Suprapubic skin (tissue), 4 donors: ENCODE results near the gene CR2.

Experiments used
- CTCF ChIP-seq, 2 donors: fragments of 200-600 bp in 1 of 2; fragments of 450-650 bp in 1 of 2; sonication (generic) in 1 of 2; IDR thresholded peaks; one replicate each; pipeline ENCODE4 v1.5.1; 2016 to 2019; ENCODE audit warnings: antibody characterized with exemption in 2 of 2, mild to moderate bottlenecking in 1 of 2, moderate library complexity in 1 of 2
- EP300 ChIP-seq: sonication (generic); formaldehyde crosslinking; IDR thresholded peaks from one replicate; pipeline ENCODE4 v1.6.1; 2017; ENCODE audit warnings: antibody characterized with exemption
- POLR2A ChIP-seq, 2 donors: fragments of 450-650 bp; IDR thresholded peaks; one replicate each; pipeline ENCODE4 v1.6.1; 2017; ENCODE audit warnings: antibody characterized with exemption in 2 of 2, mild to moderate bottlenecking in 2 of 2, moderate library complexity in 2 of 2
- POLR2AphosphoS5 ChIP-seq, 3 donors: sonication (generic); formaldehyde crosslinking; IDR thresholded peaks; one replicate each; pipeline ENCODE4 v1.6.1; 2017; ENCODE audit warnings: antibody characterized with exemption in 3 of 3

DNA sequence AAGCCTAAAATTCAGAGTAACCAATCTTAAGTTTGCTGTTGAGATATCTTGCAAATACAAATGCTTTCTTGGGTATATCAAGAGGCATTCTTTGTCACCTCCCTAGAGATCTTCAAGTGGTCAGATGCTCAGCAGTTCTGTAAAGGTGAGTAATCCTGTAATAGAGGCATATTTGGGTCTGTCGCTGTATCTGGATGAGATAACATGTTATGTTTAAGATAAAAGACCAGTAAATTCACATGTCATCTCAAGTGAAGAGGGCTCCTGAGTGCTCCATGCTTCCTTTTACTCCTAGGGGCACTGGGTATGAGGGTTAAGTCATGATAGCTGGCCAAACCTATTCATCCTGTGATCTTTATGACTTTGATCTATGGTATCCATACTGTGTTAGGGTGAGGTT, 7.5 kb downstream of the CR2 start:
- TF ChIP-seq CTCF (IDR thresholded peaks at IDR 0.05) (no peak), POLR2A (IDR thresholded peaks at IDR 0.05) (no peak), POLR2AphosphoS5 (IDR thresholded peaks at IDR 0.05) (no peak), EP300 (no peak)
